GM12874 (cell line): ENCODE data around the gene PKHD1.

Source experiments
- CTCF ChIP-seq: IDR thresholded peaks from 2 replicates; pipeline ENCODE4 v1.5.1; 2011; ENCODE audit warnings: low read depth, mild to moderate bottlenecking, control low read depth, low read length, moderate library complexity; ENCODE audit not compliant: insufficient read depth

Gene PKHD1

DNA sequence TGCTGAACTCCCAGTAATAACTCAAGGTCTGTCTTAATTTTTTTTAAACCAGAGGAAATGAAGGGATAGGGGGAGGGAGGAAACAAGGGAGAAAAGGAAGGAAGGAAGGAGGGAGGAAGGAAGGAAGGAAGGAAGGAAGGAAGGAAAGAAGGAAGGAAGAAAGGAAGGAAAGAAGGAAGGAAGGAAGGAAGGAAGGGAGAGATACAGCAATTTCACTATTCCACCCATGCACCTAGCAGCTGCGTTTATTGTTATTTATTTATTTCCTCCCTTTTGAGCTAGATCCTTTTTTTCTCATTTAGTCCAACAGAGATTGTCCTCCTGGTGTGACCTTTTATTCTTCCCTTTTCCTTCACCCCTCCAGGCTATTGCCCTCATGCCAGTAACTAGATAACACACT lies 97.6 kb downstream of the PKHD1 start:
- no peak for TF ChIP-seq CTCF

GRCh38 chr6:51986864-51987263 lies 100.5 kb downstream of the PKHD1 start:
- TF ChIP-seq CTCF, result no peak

GRCh38 chr6:51983564-51983963 lies 103.8 kb downstream of the PKHD1 start:
- no peak for TF ChIP-seq CTCF

DNA sequence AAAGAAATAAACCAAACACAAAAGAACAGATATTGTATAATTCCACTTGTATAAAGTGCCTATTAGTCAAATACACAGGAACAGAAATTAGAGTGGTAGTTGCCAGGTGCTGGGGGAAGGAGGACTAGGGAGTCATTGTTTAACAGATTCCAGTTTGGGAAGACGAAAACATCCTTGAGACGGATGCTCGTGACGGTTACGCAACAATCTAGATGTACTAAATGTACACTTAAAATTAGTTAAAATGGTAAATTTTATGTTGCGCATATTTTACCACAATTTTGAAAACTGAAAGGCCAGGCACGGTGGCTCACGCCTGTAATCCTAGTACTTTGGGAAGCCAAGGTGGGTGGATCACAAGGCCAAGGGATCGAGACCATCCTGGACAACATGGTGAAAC lies 111.0 kb downstream of the PKHD1 start:
- no peak for TF ChIP-seq CTCF

DNA sequence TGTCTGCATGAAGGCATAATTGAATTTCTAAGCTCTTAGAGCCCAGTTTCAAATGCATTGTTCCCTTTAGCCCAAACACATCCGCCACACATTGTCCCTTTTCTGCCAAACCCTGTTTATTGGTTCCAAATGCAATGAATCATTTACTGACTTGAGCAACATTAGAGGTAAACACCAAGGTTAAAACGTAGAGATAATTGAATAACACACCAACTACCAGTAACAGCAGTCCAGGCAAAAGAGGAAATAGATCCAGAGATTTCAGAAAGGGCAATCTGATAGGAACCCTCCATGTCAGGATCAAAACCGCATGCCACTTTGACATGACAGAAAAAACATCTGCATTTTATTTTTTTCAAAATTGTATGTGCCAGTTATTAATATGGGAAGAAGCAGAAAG lies 114.8 kb downstream of the PKHD1 start:
- no peak for TF ChIP-seq CTCF

GRCh38 chr6:51968265-51968664 lies 119.1 kb downstream of the PKHD1 start:
- no peak for TF ChIP-seq CTCF

- TF ChIP-seq CTCF, result no peak
These were observed 122.1 kb downstream of the PKHD1 start for GRCh38 chr6:51965222-51965801.

GRCh38 chr6:51963980-51964379 lies 123.4 kb downstream of the PKHD1 start:
- no peak for TF ChIP-seq CTCF
